ENCODE results near the gene KLHDC7B.

KLHDC7B gene

DNA sequence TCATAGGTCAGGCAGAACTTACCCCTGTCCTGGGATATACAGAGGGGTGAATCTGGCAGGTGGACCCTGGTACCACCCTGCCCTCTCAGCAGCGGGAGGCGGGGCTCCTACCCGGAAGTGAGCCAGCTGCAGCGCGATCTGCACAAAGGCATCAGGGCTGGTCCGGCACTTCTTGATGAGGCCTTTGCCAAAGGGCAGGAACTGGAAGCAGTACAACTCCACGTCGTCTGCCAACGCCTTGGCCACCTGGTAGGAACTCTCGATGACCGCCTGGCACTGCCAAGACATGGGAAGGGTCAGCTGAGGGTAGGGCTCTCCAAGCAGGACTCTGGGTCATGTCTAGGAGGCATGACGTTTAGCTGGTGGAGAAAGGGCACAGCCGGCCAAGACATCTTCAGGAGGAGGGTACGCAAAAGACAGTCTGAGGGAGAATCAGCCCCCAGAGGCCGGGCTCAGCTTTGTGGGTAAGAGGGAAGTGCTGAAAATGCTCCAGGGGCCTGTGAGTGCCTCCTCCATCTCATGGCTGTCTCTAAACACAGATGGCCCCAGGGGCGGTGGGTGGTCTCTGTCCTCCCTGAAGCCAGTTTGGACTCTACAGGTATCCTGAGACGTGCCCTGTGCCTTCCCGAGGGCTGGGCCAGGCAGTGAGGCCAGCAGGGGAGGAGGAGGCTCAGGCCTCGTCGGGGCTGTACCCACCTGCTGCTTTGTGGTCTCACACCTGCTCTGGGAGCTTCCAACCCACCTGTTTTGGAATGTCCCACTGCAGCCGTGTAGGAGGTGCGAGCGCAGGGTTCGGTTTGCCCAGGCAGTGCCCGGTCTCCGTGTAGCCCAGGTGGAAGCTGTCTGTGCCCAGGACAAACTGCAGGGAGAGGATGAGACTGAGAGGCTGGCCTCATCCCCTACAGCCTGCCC lies 25.8 kb downstream of the KLHDC7B start:
- DNase-seq (ENCODE audit: low read depth in 1 of 2, low spot score in 1 of 2): no peak

DNA sequence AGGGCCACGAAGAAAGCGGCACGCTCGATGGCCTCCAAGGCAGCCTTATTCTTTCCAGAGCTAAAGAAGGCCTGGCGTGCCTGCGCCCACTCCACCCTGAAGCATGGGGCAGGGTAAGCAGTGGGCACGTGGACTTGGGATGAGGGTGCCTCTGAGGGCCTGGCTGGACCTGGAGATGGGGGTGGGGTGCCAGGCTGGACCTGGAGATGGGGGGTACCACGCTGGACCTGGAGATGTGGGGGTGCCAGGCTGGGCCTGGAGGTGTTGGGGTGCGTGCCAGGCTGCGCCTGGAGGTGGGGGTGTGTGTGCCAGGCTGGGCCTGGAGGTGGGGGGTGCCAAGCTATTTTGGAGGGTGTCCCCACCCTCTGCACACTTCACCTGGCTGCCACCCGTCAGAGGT lies 27.3 kb downstream of the KLHDC7B start:
- no peak for DNase-seq (ENCODE audit: low read depth in 1 of 2, low spot score in 1 of 2)

DNA sequence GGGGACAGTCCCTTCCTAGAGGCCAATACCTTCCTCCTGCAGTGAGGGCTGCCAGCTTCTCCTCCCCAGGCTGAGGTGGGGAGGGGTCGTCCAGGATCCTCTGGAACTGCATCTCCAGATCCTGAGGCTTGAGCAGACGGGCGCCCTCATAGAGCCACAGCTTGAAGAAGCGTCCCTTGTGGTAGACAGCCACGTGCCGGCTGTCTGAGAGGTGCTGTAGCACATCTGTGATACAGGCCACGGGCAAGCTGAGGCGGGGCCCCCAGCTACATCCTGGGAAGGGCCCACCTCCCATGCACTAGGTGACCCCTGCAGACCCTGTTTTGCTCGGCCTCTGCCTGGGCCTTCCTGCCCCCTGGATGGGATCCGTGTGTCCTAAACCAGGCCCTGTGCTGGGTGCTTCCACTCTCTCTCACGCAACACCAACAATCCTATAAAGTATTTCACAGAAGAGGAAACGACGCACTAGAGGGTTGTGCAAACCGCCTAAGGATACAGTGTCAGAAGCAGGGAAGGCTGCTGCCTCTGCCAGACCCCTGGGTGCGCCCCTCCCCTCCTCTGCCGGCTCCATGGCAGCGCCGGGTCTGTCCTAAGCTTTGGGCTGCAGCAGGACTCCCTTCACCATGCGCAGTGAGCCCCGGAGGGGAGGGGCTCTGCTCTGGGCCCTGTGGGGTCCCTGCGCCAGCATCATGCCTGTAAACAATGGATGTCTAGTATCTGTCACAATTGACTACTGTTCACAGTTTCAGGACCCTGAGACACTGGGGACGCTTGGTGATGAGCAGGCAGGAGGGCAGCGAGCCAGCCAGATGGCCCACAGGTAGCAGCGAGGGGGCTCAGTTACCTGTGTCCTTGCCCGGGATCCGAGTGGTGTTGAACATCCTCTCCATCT lies 28.0 kb downstream of the KLHDC7B start:
- no peak for DNase-seq (ENCODE audit: low read depth in 1 of 2, low spot score in 1 of 2)

DNA sequence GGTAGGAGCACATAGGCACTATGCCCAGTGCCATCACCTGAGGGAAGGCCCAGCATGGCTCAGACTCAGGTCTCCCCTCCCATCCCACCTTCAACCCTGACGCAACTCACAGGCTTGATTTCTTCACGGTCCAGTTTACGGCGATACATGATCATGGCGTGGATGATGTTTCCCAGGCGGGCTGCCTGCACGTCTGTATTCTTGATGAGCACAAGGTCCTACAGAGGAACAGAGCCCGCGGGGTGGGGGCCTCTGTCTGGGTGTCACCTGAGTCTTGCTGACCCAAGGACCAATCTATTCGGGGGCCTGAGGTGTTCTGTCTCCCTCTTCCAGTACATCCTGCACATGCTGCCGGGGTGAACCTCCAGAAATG lies 28.7 kb downstream of the KLHDC7B start:
- no peak for DNase-seq (ENCODE audit: low read depth in 1 of 2, low spot score in 1 of 2)

DNA sequence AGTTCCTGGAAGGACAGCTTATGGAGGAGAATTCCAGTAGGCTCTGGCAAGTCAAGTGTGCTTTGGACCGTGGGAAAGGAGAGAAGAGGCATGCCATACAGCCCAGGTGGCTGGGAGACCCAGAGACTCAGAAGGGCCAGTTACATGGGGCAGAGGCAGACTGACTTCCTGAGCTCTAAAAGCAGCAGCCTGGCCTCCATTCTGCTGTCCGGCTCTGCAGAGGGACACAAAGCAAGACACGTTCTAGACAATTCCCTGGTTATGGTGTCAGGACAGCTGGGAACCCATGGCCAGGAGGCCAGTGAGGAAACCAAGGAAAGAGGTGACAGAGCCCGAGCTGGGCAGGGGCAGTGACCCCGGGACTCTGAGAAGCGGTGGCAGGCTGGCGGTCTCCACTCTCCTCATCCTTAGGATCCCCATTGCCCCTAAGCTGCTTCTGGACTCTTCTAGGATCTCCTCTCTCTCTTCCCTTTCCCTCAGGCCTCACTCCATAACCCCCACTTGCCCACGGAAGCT lies 29.8 kb downstream of the KLHDC7B start:
- DNase-seq (ENCODE audit: low read depth in 1 of 2, low spot score in 1 of 2): no peak

DNA sequence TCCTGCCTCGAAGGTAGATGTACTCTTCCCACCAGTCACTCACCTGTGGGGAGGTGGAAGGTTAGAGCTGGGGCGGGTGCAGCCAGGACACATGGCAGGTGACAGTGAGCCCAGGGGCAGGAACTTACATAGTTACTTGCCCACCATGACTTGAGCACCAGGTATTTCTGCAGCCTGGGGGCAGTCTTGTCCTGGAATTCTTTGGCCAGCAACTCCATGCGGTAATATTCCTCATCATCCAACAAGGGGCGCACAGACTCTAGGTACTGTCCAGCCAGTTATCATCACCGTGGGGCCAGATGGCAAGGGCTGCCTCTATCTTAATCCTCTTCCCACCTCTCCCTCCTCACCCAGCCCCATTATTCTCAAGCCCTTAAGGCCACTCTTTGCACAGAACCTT lies 30.4 kb downstream of the KLHDC7B start:
- DNase-seq (ENCODE audit: low read depth in 1 of 2, low spot score in 1 of 2): no peak

DNA sequence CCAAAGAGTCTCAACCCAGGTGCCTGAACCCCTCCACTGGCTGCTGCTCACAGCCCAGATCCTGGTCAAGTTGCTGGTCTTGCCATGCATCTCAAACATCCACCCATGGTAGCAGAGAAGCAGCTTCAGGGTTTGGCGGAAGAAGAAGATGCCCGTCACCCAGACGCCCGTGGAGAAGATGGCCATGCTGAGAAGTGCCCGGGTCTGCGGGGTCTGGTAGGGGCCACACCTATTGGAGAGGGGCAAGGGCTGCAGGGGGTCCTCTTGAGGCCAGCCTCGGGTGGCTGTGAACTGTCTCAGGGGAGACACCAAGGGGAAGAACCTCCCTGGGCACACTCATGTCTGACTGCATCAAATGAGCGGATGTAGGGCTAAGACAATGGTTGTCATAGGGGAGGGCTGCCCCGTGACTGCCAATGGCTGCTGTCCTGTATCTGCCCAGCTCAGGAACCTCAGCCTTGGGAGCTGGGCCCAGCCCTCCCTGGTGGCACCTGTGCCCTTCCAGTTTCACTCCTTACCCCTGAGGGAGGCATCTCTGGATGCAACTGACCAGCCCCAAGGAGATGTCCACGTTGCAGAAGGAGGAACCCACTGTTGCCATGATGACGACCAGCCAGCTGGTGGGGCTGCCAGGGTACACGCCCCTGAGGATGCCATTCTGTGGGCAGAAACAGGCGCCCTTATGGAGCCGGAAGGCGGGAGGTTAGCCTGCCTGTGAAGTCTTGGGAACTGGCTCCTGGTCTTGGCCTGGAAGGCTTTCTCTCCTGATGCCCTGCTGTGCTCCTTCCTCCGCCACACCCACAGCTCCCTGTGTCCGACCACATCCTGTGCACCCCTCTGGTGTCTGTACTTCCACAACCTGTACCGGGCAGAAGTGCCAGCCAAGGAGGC lies 31.4 kb downstream of the KLHDC7B start:
- no peak for DNase-seq (ENCODE audit: low read depth in 1 of 2, low spot score in 1 of 2)

DNA sequence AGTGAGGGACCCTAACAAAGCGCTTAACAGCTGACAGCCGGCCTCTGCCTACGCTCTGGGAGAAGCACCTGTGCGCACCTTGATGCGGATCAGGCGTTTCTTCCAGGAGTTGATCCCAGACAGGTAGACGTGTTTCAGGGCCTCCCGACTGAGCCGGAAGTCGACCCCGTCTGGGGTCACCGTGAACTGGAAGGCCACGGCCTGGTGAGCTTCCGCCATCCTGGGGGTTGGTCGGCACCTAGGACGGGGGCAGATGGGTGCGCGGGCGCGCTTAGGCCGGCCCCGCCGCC lies 31.9 kb downstream of the KLHDC7B start:
- DNase-seq (ENCODE audit: low read depth in 1 of 2, low spot score in 1 of 2): no peak

DNA sequence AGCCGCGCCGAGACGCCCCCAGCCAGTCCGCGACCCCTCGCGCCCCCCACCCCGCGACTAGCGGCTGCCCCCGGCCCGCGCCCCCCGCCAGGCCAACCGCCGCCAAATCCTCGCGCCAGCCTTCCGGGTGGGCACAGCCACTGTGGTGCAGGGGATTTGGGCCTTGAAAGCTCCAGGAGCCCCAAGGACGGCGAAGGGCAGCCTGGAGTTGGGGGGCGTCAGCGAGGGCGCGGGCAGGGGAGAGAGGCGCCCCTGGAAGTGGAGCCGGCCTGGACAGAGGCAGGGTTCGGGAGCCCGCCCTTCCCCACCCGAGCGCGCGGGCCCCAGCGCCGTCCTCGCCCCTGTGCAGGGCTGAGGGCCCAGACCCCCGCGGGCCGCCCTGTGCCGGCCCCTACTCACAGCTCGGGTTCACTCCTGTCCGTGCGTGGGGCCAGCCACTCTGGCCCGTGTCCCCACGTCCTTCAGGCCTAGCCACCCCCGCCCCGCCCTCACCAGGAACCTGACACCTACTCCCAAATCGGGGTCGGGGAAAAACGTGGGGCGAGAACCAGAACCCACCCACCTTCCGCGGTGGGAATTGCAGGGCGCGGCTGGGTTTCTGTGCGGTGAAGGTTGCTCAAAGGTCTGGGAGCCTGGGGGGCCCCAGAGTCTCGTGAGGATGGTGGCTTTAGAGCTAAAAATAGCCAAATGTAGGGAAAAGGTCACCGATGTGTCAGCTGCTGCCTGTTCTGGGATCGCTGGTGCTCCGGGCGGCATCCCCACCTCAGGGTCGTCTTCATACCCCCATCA lies 32.5 kb downstream of the KLHDC7B start, which contains the start of gene CPT1B:
TSS of gene CPT1B (minus strand) at position 441 of the 789 bp plus-strand sequence. CDS start 512 bp downstream, outside the sequence.
- no peak for DNase-seq (ENCODE audit: low read depth in 1 of 2, low spot score in 1 of 2)

DNA sequence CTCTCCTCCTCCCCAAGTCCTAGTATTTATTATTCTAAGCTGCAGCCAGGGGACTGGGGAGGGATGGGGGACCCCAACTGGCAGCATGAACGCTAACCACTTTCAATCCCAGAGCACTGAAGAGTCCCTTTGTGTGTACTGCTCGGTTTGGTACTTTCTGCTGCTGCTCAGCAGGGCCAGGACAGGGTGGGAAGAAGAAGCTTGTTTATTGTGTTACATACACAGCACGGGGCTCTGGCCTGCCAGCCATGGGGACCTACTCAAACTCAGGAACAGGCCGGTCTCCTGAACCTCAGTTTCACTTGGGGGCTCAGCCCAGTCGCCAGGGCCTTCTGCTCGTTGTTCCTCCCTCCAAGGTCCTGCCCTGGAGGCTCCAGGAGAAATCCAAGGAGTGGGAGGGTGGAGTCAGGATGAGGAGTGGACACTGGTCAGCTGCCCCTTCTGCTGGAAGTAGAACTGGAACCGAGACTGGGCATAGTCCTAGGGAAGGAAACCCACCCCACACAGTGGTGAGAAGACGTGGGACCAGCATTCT lies 33.1 kb downstream of the KLHDC7B start:
- no peak for DNase-seq (ENCODE audit: low read depth in 1 of 2, low spot score in 1 of 2)

DNA sequence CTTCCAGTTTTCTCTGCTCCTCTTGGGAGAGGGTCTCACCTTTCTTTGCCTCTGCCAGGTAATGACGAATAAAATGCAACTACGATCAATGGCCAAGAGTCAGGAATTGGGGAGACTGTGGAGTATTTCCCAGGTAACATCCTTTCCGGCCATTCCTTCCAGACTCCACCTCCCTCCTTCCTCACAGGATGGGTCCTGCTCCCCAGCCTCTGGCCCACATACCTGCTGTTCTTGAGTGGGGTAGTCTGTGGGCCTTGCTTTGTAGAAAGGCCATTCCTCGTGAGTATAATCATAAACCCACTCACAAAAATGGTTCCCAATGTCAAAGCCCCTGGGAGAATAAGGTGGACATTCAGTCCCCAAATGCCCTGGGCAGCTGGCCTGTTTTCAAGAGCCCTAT lies 34.1 kb downstream of the KLHDC7B start:
- DNase-seq (ENCODE audit: low read depth in 1 of 2, low spot score in 1 of 2): no peak

DNA sequence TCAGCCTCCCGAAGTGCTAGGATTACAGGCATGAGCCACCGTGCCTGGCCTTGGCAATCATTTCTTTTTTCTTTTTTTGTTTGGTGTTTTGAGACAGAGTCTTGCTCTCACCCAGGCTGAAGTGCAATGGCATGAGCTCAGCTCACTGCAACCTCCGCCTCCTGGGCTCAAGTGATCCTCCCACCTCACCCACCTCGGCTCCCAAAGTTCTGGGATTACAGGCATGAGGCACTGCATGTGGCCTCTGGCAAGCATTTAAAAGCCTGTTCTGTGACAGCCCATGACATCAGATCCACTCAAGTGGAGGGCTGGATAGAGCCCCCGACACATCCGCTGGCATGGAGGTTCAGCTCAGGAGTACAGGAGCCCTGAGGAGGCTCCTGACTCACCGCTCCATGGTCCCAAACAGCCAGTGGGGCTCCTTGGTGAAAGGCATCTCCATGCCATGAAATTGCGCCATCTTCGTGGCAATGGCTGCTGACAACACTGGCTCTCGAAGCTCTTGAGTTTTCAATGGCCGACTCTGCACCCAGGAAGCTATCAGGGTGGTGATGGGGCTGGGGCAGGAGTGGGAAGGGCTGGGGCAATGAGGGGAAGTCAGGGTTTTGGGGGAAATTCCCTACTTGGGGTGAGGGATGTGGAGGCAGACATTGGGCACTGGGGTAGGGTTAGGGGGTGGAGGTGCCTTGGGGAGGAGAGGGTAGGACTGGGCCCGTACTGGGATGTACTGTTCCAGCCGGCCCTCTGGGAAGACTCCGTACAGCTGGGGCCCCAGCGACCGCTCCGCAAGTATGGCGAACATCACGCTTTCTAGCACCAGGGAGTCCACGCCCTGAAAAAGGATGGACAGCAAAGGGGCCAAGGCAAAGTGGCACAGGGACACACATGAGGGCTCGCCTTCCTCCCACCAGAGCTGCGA lies 35.6 kb downstream of the KLHDC7B start:
- no peak for DNase-seq (ENCODE audit: low read depth in 1 of 2, low spot score in 1 of 2)

DNA sequence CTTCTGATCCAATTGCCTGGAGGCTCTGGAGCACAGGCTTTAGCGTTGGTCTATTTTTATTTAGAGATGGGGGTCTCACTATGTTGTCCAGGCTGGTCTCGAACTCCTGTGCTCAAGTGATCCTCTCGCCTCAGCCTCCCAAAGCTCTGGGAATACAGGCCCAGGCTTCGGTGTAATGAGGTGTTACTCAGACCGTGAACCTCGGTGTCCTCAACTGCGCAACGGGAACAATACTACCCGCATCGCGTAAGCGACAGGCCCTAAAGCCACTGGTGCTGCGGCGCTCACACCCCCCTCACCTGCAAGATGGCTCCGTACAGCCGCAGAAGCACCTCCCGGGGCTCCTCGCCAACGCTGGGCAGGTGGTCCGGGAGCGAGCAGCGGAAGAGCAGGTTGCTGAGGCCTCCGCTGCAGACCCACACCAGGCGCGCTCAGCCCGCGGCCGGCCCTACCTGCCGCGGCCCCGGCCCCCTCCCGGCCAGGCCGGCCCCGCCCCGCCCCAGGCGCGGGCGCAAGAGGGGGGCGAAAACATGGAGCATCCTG lies 36.3 kb downstream of the KLHDC7B start:
- no peak for DNase-seq (ENCODE audit: low read depth in 1 of 2, low spot score in 1 of 2)

DNA sequence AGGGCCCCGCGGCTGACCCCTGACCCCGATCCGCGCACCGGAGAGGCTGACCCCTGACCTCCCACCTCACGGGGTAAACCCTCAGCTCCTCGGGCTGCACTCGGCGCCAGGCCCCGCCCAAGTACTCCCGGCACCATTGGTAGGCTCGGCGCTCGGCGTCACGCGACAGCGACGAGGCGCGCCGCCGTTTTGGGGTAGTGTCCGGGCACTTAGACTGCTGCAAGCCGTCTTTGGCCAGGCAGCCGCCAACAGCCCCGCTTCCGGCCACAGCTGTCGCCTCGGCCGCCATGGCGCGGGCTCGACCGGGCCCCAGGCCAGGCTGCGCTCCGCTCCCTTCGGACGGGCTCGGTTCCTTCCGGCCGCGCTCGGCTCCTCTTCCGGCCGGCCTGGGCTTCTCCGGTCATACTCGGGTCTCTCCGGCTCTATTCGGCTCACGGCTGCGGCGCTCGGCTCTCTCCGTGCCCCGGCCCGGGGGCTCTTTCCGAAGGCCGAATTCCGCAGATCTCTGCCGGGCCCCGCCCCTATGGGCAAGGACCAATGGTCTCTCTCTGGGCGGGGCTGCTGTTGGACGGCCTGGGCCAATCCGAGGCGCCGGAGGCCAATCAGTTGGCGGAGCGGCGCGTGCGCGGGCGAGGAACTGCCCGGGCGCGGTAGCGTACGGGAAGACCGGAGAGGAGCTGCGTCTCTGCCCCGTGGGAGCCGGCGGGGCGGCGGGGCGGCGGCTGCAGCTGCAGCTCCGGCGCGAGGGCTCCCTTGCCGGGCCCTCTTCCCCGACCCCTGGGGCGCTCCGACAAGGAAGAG lies 37.0 kb downstream of the KLHDC7B start, which contains the start of gene CHKB:
TSS of gene CHKB (minus strand) at position 357 of the 801 bp plus-strand sequence. CDS start at position 289, 68 bp downstream.
- peak; percentile 94 to 98 for DNase-seq (ENCODE audit: low read depth in 1 of 2, low spot score in 1 of 2)

DNA sequence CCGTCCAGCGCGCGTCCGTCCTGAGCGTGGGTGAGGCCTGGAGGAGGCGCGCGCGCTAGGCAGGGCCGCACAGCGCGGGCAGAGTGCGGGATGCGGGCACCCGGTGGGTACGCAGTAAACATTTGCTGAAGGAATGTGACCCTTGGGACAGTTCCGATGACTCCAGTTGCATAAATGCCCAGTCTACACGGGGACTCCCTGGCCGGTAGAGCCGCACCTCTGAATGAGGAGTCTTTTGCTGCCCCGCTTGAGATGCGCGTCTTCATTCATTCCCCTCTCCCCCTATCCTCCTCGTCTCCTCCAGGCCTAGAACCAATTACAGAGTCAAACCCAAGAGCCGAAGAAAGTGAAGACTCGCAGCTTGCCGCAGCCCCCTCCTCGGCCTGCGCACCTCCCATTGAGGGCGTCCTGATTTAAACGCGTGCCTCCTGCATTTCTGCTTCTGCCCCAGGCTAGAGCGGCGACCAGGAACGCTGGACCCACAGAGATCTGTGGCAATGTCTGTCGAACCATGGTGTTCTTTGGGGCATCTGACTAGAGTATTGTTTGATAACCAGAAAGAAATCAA lies 37.7 kb downstream of the KLHDC7B start:
- DNase-seq (ENCODE audit: low read depth in 1 of 2, low spot score in 1 of 2): no peak

DNA sequence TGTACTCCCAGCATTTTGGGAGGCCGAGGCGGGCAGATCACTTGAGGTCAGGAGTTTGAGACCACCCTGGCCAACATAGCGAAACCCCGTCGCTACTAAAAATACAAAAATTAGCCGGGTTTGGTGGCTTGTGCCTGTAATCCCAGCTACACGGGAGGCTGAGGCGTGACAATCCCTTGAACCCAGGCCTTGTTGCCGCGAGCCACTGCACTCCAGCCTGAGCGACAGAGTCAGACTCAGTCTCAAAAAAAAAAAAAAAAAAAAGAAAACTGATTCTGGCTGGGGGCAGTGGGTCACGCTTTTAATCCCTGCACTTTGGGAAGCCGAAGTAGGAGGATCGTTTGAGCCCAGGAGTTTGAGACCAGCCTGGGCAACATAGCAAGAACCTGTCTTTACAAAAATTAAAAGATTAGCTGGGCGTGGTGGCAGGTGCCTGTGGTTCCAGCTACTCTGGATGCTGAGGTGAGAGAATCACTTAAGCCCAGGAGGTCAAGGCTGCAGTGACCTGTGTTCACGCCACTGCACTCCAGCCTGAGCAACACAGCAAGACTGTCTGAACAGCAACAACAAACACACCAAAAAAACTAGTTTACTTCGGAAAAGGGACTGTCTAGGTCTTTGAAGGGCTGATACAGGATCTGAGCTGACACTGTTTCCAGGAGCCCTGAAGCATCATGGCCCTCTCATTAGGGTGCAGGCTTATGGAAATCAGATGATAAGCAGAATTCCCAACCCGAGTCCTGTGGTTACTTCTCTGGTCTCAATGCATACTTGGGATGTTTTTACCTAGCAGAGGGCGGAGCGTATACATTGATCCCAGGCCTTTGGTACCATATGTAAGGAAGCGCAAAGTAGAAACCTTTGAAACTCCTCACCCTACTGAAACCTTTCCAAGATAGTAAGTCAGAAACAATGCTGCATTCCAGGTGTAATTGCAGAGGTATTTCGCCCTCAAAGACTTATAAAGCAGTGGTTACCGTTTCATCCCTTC lies 38.7 kb downstream of the KLHDC7B start:
- DNase-seq (ENCODE audit: low read depth in 1 of 2, low spot score in 1 of 2): no peak

All from activated T-helper 1 cell treated with anti-CD3 and anti-CD28 coated beads, Interleukin-2, amount 50 U/mL, for 16 hours (primary cell).